SHP77 (cell line): ENCODE results near the gene ZFYVE28.

Source experiments
- DNase-seq, 2 experiments: peaks; one replicate each; lab custom pipeline; 2025; lab: John Stamatoyannopoulos, UW

ZFYVE28 gene

DNA sequence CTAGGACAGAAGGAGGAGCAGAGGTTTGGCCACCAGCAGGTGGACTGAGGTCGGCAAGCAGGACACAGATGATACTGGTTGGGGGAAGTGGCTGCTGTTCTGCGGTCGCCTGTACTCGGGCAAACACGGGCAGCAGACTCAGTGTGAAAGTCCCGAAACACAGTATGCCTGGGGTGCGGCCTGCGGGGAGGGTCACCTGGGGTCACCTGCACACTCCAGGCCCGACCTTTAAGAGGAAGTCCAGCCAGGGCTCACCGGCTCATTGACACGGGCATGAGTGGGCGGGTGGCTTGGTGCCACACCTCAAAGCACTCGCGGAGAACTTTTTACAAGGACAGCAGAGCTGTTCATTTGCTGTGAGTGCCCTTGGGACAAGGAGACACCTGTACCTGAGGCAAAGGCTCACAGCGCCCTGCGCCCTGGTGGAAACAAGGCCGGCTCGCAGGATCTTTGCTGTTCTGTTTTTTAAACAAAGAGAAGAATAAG is 85.0 kb downstream of the ZFYVE28 start:
- DNase-seq = no peak

DNA sequence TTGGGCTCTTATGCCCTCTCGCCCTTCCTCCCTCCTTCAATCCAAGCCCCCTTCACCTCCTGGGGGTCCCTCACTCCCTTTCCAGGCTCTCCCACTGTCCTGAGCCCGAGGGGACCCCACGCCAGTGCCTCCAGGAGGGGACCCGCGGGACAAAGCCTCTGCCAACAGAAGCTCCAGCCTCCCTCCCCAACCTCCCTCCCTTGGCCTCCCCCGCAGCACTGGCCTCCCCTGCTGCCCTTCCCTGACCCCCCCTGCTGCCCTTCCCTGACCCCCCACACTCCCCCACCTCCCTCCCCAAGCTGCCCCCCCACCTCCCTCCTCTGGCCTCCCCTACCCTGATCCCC is 85.5 kb downstream of the ZFYVE28 start:
- DNase-seq = no peak

- no peak for DNase-seq
Measured at GRCh38 chr4:2332201-2332975, 86.1 kb downstream of the ZFYVE28 start.

GRCh38 chr4:2331519-2332200 is 86.8 kb downstream of the ZFYVE28 start:
- no peak for DNase-seq

- DNase-seq = no peak
Measured at GRCh38 chr4:2331043-2331420, 87.4 kb downstream of the ZFYVE28 start.

DNA sequence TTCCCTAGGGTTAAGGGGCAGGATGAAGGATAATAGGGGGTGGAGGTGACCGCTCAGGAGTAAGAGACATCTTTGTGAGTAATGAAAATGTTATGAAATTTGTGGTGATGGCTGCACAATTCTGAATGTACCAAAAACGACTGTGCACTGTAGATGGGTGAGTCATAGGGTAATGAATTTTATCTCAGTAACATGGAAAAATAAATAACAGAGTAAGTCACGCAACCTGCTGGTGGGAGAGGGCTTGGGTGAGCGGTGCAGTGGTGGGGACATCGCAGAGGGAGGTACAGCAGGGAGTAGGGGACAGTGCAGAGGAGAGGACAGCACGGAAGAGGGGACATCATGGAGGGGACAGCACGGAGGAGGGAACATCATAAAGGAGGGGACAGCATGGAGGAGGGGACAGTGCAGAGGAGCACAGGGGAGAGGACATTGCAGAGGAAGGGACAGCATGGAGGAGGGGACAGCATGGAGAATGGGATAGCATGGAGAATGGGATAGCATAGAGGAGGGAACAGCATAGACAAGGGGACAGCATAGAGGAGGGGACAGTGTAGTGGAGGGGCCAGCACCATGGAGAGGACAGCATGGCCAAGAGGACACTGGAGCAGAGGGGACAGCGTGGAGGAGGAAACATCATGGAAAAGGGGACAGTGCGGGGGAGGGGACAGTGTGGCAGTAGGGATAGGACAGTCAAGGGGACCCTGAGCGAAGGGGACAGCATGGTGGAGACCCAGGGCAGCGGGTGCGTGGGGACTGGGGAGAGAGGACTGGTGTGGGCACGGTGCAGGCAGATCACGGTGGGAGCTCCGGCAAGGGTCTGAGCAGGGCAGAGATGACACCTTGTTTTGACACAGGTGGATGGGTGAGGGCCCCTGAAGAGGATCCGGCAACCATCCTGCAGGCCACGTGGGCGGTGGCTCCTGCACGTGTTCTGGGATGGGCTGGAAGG is 88.1 kb downstream of the ZFYVE28 start:
- DNase-seq = no peak

- DNase-seq = no peak
Measured at GRCh38 chr4:2327579-2327978, 90.9 kb downstream of the ZFYVE28 start.

DNA sequence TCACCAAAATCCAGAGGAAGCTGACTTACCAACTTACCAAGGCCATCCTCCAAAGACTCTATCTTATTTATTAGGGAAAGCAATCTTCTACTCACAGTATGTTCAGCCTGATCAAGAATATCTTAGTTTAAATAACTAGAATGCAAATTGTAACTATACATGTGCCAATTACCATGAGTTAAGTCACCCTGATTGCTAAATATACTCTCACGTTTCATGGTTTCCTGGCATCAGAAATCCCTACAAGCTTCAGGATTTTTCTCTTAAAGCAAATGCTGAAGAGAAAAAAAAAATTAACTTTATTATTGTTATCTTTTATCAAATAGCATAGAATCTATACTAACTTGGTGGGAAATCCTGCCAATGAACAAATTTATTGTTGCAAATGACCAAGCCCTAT is 93.6 kb downstream of the ZFYVE28 start:
- DNase-seq = no peak

GRCh38 chr4:2322841-2323240 is 95.6 kb downstream of the ZFYVE28 start:
- no peak for DNase-seq

- no peak for DNase-seq
Measured at GRCh38 chr4:2322227-2322626, 96.2 kb downstream of the ZFYVE28 start.

DNA sequence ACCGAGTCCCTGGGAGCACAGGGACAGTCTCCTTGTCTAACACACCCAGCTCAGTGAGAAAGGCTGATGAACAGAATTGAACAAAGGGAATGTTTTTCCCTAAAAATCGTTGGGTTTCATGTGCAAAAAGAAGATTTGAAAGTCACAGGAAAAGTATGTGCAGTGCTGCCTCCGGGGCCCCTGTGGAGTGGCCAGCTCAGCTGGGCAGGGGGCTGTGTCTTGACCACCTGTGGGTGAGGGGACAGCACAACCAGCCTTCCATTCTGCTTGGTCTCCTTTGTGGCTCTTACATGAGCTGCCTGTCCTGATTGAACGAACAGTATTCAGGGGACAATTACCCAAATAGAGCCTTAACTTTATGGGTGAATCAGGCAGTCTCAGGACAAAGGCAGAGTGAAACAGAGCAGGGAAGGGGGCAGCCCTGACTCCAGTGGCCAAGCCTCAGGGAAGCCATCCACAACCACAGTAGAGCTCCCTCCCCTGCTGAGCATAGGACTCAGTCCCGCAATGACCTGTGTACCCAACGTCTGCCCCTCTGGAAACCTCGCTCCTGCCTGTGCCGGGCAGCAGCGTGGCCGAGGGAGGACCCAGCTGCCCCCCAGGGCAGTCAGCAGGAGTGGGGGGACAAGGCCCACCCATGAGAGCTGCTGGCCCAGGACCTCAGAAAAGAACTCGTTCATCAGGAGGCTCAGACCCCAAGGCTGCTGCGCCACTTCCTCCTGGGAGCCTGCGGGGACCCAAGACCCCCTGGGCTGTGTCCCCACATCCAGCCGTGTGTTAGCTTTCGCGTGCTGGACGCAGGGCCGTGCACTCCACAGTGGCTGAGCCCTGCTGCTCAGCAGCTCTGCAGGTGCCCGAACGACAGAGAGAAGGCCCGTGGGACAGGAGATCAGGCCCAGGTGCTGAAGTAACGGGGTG is 96.9 kb downstream of the ZFYVE28 start:
- no peak for DNase-seq

DNA sequence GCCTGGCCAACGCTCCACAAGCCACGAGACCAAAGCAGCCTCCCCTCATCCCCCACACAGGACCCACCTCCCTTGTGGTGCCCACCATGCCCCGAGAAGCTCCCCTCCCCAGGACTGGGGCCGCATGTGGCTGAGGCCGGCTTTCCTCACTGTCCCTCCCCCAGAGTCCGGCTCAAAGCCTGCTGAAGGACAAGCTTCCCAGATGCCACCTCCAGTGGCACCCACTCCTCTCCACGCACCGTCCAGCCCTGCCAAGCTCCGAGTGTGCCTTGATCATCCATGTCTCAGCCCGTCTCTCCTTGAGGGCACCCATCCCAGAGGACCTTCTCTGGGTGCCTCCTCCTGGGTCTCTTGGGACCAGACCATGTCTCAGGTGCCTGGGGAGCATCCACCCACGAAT is 97.7 kb downstream of the ZFYVE28 start:
- DNase-seq = no peak

DNA sequence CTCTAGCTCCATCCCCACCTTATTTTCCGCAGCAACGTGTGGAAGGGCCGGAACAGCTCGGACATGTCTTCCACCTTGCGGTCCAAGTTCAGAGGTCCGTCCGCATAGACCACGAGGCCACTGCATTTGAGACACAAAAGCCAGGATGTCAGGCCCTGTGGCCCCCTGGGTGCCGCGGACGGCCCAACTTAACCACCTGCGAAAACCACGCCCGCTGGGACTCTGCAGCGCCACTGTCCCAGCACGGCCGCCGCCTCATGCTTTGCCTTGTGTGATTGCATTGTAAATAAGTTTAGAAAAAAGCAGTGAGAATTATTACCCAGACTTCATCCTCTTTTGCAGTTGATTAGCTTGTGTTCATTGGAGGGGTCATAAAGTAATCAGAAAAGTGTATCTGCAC is 98.3 kb downstream of the ZFYVE28 start:
- DNase-seq = no peak

DNA sequence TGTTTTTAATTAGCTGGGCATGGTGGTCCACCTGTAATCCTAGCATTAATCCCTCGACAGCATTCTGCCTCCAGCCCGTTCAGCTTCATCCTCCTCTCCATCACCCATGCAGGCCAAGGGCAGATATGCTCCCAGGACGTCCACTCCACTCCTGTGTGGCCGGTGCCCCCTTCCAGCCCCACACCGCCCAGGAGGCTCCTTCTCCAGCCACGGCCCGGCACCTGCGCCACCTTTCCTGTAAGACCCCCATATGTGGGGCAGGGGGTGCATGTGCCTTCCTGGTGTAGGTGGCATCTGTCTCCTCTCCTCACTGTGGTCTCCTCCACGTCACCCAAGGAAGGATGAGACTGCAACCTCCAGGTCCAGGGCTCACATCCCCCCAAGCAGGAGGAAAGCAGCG is 99.6 kb downstream of the ZFYVE28 start:
- no peak for DNase-seq

DNA sequence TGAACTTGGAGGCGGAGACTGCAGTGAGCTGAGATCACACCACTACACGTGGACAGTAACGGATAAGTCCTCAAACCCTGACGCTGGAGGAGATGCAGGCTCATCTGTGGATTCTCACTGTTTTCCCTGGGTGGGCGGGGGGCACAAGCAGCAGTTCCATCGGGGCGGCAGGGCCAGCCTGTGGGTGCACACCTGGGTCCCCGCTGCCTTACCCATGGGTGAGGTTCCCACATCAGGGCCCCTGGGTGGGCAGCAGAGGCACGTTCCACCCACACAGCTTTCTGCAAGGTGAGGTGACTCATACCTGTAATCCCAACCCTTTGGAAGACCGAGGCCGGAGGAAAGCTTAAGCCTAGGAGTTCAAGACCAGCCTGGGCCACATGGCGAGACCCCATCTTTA is 100.0 kb downstream of the ZFYVE28 start:
- no peak for DNase-seq

DNA sequence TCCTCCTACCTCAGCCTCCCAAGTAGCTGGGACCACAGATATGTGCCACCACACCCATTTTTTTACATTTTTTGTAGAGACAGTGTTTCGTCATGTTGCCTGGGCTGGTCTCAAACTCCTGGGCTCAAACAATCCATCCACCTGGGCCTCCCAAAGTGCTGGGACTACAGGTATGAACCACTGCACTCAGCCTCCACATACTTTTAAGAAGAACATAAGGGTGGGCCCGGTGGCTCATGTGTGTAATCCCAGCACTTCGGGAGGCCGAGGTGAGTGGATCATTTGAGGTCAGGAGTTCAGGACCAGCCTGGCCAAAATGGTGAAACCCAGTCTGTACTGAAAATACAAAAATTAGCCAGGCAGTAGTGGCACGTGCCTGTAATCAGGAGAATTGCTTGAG is 105.1 kb downstream of the ZFYVE28 start:
- DNase-seq = no peak

GRCh38 chr4:2306773-2307410 is 111.6 kb downstream of the ZFYVE28 start:
- no peak for DNase-seq

DNA sequence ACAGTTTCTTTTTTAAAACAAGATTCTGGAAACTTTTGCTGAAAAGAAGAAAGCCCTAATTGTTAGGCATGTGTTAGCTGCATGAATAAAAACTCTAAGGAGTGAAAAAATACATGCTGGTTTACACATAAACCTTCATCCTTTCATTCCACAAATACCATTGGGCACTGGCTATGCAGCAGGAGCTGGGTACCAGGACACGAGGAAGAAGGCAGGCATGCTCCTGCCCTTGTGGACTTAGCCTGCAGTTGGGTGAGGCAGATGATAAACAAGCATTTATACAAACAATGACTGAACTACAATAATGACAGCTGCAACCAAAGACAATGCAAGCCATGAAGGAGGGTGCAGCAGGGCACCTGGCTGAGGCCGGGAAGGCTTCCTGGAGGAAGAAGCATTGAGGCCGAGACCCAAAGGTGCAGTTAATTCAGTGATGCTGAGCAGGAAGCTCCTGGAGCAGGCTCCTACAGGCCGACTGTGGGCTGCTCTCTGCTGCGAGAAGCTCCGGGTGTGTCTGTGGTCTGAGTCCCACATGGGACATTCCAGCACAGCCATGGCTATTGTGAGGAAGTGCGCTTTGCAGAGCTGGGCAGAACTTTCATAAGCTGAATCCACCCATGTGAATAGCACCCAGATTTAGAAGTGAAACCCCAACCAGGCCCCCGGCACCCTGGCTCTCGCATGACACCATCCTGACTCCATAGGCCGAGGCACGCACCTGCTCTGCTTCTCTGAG is 112.5 kb downstream of the ZFYVE28 start:
- DNase-seq = no peak

DNA sequence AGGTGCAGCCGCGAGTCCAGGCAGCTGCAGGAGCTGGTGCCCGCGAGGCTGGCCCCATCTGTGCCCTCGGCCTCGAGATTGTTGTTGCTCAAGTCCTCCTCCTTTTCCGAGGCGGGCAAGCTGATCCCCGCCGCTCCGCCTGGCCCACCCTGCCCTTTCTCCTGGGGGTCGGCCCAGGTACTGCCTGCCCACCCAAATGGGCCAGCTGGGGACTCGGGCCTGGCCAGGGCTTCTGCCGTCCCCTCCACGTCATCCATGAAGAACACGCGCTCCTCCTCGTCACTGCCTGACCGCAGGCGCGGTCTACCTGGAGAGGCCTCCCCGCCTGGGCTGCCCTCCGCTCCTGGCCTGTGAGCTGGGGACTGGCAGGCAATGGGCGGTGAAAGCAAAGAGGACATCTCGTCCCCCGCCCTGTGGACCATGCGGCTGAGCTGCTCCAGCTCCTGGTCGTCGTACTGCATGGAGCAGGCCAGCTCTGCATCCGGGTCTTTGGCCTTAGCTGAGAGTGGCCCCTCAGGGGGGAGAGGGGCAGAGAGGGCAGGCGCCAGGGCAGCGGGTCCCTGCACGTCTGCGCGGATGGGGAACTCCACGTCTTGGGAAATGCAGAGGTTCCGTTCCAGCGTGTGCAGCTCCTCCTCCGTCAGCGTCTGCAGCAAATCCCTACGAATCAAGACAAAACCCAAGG is 113.4 kb downstream of the ZFYVE28 start:
- DNase-seq = no peak
